Measurements from ENCODE around the gene ERFL. TPM values are rescaled to one million over a fixed set of nuclear protein-coding genes. Genes with fewer than 3 reads are reported as not detected.

The ERFL gene
- total RNA-seq, 4 donors from 2014 or later, result 0.27 to 1.9 (median 0.95) TPM

GRCh38 chr19:41969772-41970458, 41.7 kb upstream of the ERFL start:
- DNase-seq, result no peak

DNA sequence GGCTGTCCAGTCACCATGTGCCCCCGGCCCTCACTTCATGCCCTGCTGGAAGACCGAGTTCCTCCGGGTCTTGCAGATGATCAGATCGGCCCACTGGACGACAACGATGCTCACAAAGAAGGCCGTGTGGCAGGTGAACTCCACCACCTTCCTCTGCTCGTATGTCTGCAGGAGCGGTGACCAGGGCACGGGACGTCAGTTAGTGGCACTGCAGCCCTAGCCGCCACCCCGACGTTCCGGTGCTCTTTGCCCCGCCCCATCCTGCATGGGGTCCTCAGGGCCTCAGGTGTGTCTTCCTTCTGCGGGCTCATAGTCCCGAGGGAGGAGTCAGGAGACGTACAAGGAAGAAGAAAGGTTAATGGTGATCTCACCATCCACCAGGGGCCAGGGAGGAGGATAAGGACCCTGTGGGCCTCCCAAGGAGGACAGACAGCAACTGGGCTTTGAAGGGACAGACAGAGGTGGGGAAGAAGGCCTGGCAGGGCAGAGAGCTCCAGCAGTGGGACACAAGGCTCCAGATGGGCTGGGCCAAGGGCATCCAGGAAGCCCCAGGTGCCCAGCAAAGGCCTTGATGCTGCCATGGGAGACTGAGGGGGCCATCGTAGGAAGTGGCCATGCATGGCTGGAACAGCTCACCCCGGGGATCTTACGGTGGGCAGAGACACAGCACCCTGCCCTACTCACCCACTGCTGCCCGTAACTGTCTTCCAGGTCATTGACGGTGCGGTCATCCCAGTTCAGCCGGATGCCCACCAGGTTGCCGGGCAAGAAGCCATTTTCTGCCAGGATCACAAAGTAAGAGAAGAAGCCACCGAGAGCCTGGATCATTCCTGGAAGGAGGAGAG, 40.7 kb upstream of the ERFL start:
- intact Hi-C loops (cut with DNase I; ENCODE audit: low total_unique reads) (no loop called here), in situ Hi-C loops (cut with MboI; ENCODE audit: low pct_ligation_motif_present in 1 of 4, low pct_unique_long_range_greater_than_20kb in 1 of 4, low sequenced_read_pairs in 3 of 4) (no loop called here)
- Histone ChIP-seq H3K27me3 (peaks cover 4% of the 10 kb centered on the region), H3K4me3 (no peak overlapping the region), H3K9me3 (no peaks in the 10 kb centered on the region), H3K4me1 (no peaks in the 10 kb centered on the region), H3K36me3 (no peaks in the 10 kb centered on the region), H3K27ac (no peak overlapping the region)
- TF ChIP-seq POLR2AphosphoS5 (IDR thresholded peaks at IDR 0.05), result no peak
- no peak for TF ChIP-seq POLR2A (IDR thresholded peaks at IDR 0.05)
- TF ChIP-seq EP300 (IDR thresholded peaks at IDR 0.05; ENCODE audit: low read depth), result no peak
- no peak for TF ChIP-seq CTCF (IDR thresholded peaks at IDR 0.05)
- WGBS, 2 donors (ENCODE audit: low coverage in 1 of 2), result 55 to 73% methylated on average over 8 to 28 of the region's 28 CpGs
- DNase-seq, result no peak

More at GRCh38 chr19:41969772-41970458, 41.7 kb upstream of the ERFL start:
- no peak for TF ChIP-seq POLR2A (IDR thresholded peaks at IDR 0.05)
- TF ChIP-seq CTCF (IDR thresholded peaks at IDR 0.05), result no peak
- TF ChIP-seq POLR2AphosphoS5 (IDR thresholded peaks at IDR 0.05), result no peak
- TF ChIP-seq EP300 (IDR thresholded peaks at IDR 0.05; ENCODE audit: low read depth), result no peak
- no peaks in the 10 kb centered on the region for H3K9me3 ChIP-seq
- no peak overlapping the region for H3K27ac ChIP-seq
- H3K4me1 ChIP-seq, result no peaks in the 10 kb centered on the region
- 91% methylated on average over 18 of the region's 19 CpGs; no CpG with 5 or more reads in 1 of the 2 donors for WGBS, 2 donors (ENCODE audit: low coverage in 1 of 2)
- no peaks in the 10 kb centered on the region for H3K36me3 ChIP-seq
- no peak overlapping the region for H3K4me3 ChIP-seq
- H3K27me3 ChIP-seq, result peaks cover 4% of the 10 kb centered on the region
- in situ Hi-C loops (cut with MboI; ENCODE audit: low pct_ligation_motif_present in 1 of 4, low pct_unique_long_range_greater_than_20kb in 1 of 4, low sequenced_read_pairs in 3 of 4), result no loop called here
- intact Hi-C loops (cut with DNase I; ENCODE audit: low total_unique reads), result no loop called here

DNA sequence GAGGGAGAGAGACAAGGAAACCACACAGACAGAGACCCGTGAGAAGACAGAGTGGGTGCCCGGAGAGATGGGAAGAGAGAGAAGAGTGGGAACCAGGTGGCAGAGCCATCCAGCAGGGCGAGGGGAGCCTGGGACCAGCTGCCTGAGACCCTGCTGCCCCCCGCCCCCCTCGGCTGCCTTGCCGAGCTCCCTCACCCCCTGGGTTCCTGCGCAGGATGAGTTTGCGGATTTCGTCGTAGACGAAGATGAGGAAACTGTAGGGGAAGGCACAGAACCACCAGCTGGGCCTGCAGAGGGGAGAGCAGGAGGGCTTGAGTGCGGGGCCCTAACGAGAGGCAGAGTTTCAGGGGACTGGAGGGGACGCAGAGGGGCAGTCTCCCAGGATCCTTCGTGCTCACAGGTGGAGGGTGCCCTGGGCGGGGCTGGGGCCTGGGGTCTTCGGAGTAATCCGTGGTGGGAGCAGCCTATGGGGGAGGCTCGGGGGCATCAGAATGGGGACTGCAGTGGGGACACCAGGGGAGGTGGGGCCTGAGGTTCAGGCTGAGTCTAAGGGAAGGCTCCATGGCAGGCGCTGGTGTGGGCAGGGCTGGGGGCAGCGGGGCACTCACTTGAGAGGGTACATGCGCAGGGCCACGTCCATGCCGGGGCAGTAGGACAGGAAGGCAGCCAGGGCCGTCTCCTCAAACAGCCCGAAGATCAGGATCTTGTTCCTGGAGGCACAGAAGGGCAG, 39.0 kb upstream of the ERFL start:
- in situ Hi-C loops (cut with MboI; ENCODE audit: low pct_ligation_motif_present in 1 of 4, low pct_unique_long_range_greater_than_20kb in 1 of 4, low sequenced_read_pairs in 3 of 4) (no loop called here), intact Hi-C loops (cut with DNase I; ENCODE audit: low total_unique reads) (no loop called here)
- 50 to 76% methylated on average over 2 to 26 of the region's 26 CpGs for WGBS, 2 donors (ENCODE audit: low coverage in 1 of 2)
- TF ChIP-seq POLR2AphosphoS5 (IDR thresholded peaks at IDR 0.05) (no peak), POLR2A (IDR thresholded peaks at IDR 0.05) (no peak), CTCF (IDR thresholded peaks at IDR 0.05) (no peak), EP300 (IDR thresholded peaks at IDR 0.05; ENCODE audit: low read depth) (no peak)
- H3K9me3 ChIP-seq, result no peaks in the 10 kb centered on the region
- H3K27me3 ChIP-seq, result peaks cover 4% of the 10 kb centered on the region
- DNase-seq, result no peak
- no peak overlapping the region for H3K4me3 ChIP-seq
- H3K4me1 ChIP-seq, result no peaks in the 10 kb centered on the region
- no peak overlapping the region for H3K27ac ChIP-seq
- no peaks in the 10 kb centered on the region for H3K36me3 ChIP-seq

DNA sequence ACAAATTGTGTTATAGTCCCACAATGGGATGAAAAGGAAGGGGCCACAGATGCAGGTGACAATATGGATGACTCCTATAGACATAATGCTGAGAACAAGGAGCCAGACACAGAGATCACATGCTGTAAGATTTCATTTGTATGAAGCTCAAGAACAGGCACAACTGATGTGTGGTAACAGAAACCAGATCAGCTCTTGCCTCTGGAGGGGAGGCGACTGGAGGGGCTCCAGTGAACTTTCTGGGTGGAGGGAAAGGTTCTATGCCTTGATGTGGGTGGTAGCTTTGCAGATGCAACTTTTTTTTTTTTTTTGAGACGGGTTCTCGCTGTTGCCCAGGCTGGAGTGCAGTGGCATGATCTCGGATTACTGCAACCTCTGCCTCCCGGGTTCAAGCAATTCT, 36.9 kb upstream of the ERFL start:
- no peak overlapping the region for H3K27ac ChIP-seq
- 62 to 68% methylated on average over 4 to 5 of the region's 5 CpGs for WGBS, 2 donors (ENCODE audit: low coverage in 1 of 2)
- no peak for TF ChIP-seq CTCF (IDR thresholded peaks at IDR 0.05)
- no peak for TF ChIP-seq EP300 (IDR thresholded peaks at IDR 0.05; ENCODE audit: low read depth)
- TF ChIP-seq POLR2A (IDR thresholded peaks at IDR 0.05), result no peak
- TF ChIP-seq POLR2AphosphoS5 (IDR thresholded peaks at IDR 0.05), result no peak
- H3K4me1 ChIP-seq, result no peaks in the 10 kb centered on the region
- H3K27me3 ChIP-seq, result peaks cover 4% of the 10 kb centered on the region
- DNase-seq, result no peak
- intact Hi-C loops (cut with DNase I; ENCODE audit: low total_unique reads), result no loop called here
- no peak overlapping the region for H3K4me3 ChIP-seq
- in situ Hi-C loops (cut with MboI; ENCODE audit: low pct_ligation_motif_present in 1 of 4, low pct_unique_long_range_greater_than_20kb in 1 of 4, low sequenced_read_pairs in 3 of 4), result no loop called here
- no peaks in the 10 kb centered on the region for H3K9me3 ChIP-seq
- no peaks in the 10 kb centered on the region for H3K36me3 ChIP-seq

Data from transverse colon (tissue), 4 donors.